PC-9 (cell line): ENCODE measurements around the gene MBTPS1. TPM values are rescaled to one million over a fixed set of nuclear protein-coding genes. Genes with fewer than 3 reads are reported as not detected.

Experiments
- Bru-seq: library from RNA; stranded (reverse); fragments of 400-500 nt; gene quantifications from one replicate; lab custom pipeline; 2021; lab: Mats Ljungman, UMichigan
- BruChase-seq, 2 experiments: library from RNA; stranded (reverse); fragments of 400-500 nt; gene quantifications; one replicate each; lab custom pipeline; 2021; lab: Mats Ljungman, UMichigan
- BruUV-seq: library from RNA; stranded (reverse); fragments of 400-500 nt; replicated peaks from 2 replicates; lab custom pipeline; 2021; lab: Mats Ljungman, UMichigan
- CTCF ChIA-PET: fragments of 300-600 bp; sonication (Branson Sonifier 250); formaldehyde crosslinking; loops from one replicate; lab custom pipeline; 2022; ENCODE audit warnings: antibody characterized with exemption; lab: Charles Lee
- POLR2A ChIA-PET: fragments of 300-600 bp; sonication (Branson Sonifier 250); formaldehyde crosslinking; loops from one replicate; lab custom pipeline; 2022; ENCODE audit warnings: antibody characterized with exemption; ENCODE audit not compliant: unreplicated experiment; lab: Charles Lee
- DNase-seq, 2 experiments: peaks; one replicate each; pipeline versions ENCODE4 v3.0.0 to v3.0.0-alpha.2; 2015 to 2022; ENCODE audit warnings: mixed read lengths in 1 of 2
- H2AFZ ChIP-seq: fragments of 200-600 bp; sonication (generic); 2 replicates; pipeline ENCODE4 v1.8.1; 2017; ENCODE audit warnings: antibody characterized with exemption
- H3F3A ChIP-seq: fragments of 200-600 bp; sonication (generic); 2 replicates; pipeline ENCODE4 v1.8.1; 2017; ENCODE audit warnings: antibody characterized with exemption, mild to moderate bottlenecking, low read depth; ENCODE audit not compliant: insufficient read depth
- H3K27ac ChIP-seq: fragments of 200-600 bp; sonication (generic); 2 replicates; pipeline ENCODE4 v1.6.1; 2016; ENCODE audit warnings: mixed run types
- H3K27me3 ChIP-seq: fragments of 200-600 bp; sonication (generic); 2 replicates; pipeline ENCODE4 v1.6.1; 2016; ENCODE audit warnings: low read depth, mixed run types; ENCODE audit not compliant: insufficient read depth
- H3K36me3 ChIP-seq: fragments of 200-600 bp; sonication (generic); 2 replicates; pipeline ENCODE4 v1.6.1; 2016; ENCODE audit warnings: low read depth, mixed run types
- H3K4me1 ChIP-seq: fragments of 200-600 bp; sonication (generic); replicated peaks from 2 replicates; pipeline ENCODE4 v1.6.1; 2016; ENCODE audit warnings: mixed run types; ENCODE audit not compliant: insufficient read depth
- H3K4me2 ChIP-seq: fragments of 200-600 bp; sonication (generic); 2 replicates; pipeline ENCODE4 v1.6.1; 2017; ENCODE audit warnings: mixed run types
- H3K4me3 ChIP-seq: fragments of 200-600 bp; sonication (generic); 2 replicates; pipeline ENCODE4 v1.6.1; 2016; ENCODE audit warnings: mixed run types
- H3K79me2 ChIP-seq: fragments of 200-600 bp; sonication (generic); 2 replicates; pipeline ENCODE4 v1.6.1; 2017; ENCODE audit warnings: low read depth, mixed run types
- H3K9me2 ChIP-seq: fragments of 200-600 bp; sonication (generic); 2 replicates; pipeline ENCODE4 v1.8.1; 2017; ENCODE audit warnings: mild to moderate bottlenecking; ENCODE audit not compliant: insufficient read depth
- H3K9me3 ChIP-seq: fragments of 200-600 bp; sonication (generic); 2 replicates; pipeline ENCODE4 v1.8.1; 2016; ENCODE audit warnings: low read depth; ENCODE audit not compliant: insufficient read depth
- H4K20me1 ChIP-seq: fragments of 200-600 bp; sonication (generic); 2 replicates; pipeline ENCODE4 v1.8.1; 2017; ENCODE audit not compliant: insufficient read depth
- CTCF ChIP-seq: fragments of 200-600 bp; sonication (generic); conservative IDR thresholded peaks from 2 replicates; pipeline ENCODE4 v1.6.1; 2017; ENCODE audit warnings: mixed run types, antibody characterized with exemption, mild to moderate bottlenecking, moderate library complexity
- EZH2 ChIP-seq: fragments of 200-600 bp; sonication (generic); IDR thresholded peaks from 2 replicates; pipeline ENCODE4 v1.8.0; 2017; ENCODE audit warnings: antibody characterized with exemption, low read depth
- intact Hi-C: fragments of 100-400 bp; cut with micrococcal nuclease; formaldehyde crosslinking; loops from one replicate; pipeline ENCODE4 v1.10.0; 2022; ENCODE audit not compliant: unreplicated experiment
- long read RNA-seq: library from polyadenylated mRNA; stranded (forward); transcript quantifications from one replicate; pipeline ENCODE4 v2.0.0, GENCODE V29; 2022
- total RNA-seq: library from RNA; stranded (reverse); gene quantifications from 2 replicates; pipeline ENCODE4 v1.2.3, GENCODE V29; 2021

The MBTPS1 gene
- total RNA-seq = 80.3 and 96.0 TPM in 2 replicates
- percentile 80 among the genes with signal in this experiment for Bru-seq, nascent RNA
- BruChase-seq, experiment 1, labeled RNA remaining after a 2-hour chase = percentile 81 among the genes with signal in this experiment
- percentile 83 among the genes with signal in this experiment for BruChase-seq, experiment 2, labeled RNA remaining after a 6-hour chase
- long read RNA-seq, full-length matches to known transcripts = 115 of 145 reads
- long read RNA-seq, partial matches to known transcripts = 19 of 145 reads
- long read RNA-seq, other reads (novel, unspliced or antisense) = 11 of 145 reads

GRCh38 chr16:84116720-84117493 is at the start of gene MBTPS1:
Gene MBTPS1 (minus strand): TSS chr16:84116942. CDS start chr16:84101783, 15,159 bp downstream.
- CTCF ChIA-PET = interaction anchor here (0.6 to 1.6 kb wide), 4 partner anchors 10 to 70 kb away, joined by 3 to 6 read pairs (median 4); partner anchors contain the start of gene TAF1C
- POLR2A ChIA-PET = interaction anchor here (0.6 to 0.7 kb wide), 8 partner anchors 21 to 502 kb away, joined by 3 to 4 read pairs (median 3); no protein-coding TSS in a partner anchor
- BruUV-seq = TSS peak; percentile 94

DNA sequence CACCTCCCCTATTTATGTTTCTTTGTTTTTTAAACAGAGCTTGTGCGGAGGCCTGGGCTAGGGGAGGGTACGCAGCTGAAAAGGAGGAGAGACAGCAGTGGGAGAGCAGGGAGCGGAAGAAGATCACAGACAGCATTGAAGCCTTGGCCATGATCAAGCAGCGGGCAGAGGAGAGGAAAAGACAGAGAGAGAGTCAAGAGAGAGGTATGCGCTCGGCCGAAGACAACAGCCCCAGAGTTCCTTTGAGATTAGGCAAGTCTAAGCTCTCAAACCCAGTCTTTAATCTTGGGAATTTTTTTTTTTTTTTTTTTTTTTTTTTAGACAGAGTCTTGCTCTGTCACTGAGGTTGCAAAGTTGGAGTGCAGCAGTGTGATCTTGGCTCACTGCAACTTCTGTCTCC is 49.0 kb upstream of the MBTPS1 start:
- Histone ChIP-seq H3K9me2 (no peaks in the 10 kb centered on the region), H3K36me3 (no peaks in the 10 kb centered on the region), H3K79me2 (no peaks in the 10 kb centered on the region), H3K27me3 (peaks cover 4% of the 10 kb centered on the region; the same call in 1 of the 2 replicates), H3K27ac (no peak overlapping the region), H2AFZ (no peak overlapping the region), H3F3A (no peaks in the 10 kb centered on the region), H3K4me3 (no peak overlapping the region), H3K4me1 (no peaks in the 10 kb centered on the region), H3K9me3 (no peaks in the 10 kb centered on the region), H3K4me2 (no peak overlapping the region), H4K20me1 (no peaks in the 10 kb centered on the region)
- no peak for DNase-seq
- BruUV-seq = no TSS peak
- ChIA-PET CTCF (interaction anchor here (0.7 kb wide), 1 partner anchor 141 kb away, joined by 5 read pairs; no protein-coding TSS in a partner anchor), POLR2A (no interaction called here)
- intact Hi-C loops = no loop called here
- no peak for TF ChIP-seq EZH2

More at GRCh38 chr16:84116720-84117493, at the start of gene MBTPS1:
- peak within 1 kb of the TSS; percentile 99 for H3K4me2 ChIP-seq
- H3K9me3 ChIP-seq = no peaks in the 10 kb centered on the region
- peaks cover 39% of the 10 kb centered on the region for H3K4me1 ChIP-seq
- peaks cover 17% of the 10 kb centered on the region for H4K20me1 ChIP-seq
- H2AFZ ChIP-seq = peak within 1 kb of the TSS; percentile 97
- peak within 1 kb of the TSS; percentile 67 for H3K27ac ChIP-seq
- DNase-seq = peak; percentile 93 to 99
- no peaks in the 10 kb centered on the region for H3K27me3 ChIP-seq
- peaks cover 30% of the 10 kb centered on the region for H3F3A ChIP-seq
- TF ChIP-seq EZH2 (no peak), CTCF (no peak; the same call in 1 of the 2 replicates)
- H3K9me2 ChIP-seq = no peaks in the 10 kb centered on the region
- H3K4me3 ChIP-seq = peak within 1 kb of the TSS; percentile 87
- intact Hi-C loops = loop anchor here (2.0 kb wide), 2 partner anchors 14 to 60 kb away; no protein-coding TSS in a partner anchor
- peaks cover 55% of the 10 kb centered on the region for H3K79me2 ChIP-seq
- no peaks in the 10 kb centered on the region for H3K36me3 ChIP-seq

DNA sequence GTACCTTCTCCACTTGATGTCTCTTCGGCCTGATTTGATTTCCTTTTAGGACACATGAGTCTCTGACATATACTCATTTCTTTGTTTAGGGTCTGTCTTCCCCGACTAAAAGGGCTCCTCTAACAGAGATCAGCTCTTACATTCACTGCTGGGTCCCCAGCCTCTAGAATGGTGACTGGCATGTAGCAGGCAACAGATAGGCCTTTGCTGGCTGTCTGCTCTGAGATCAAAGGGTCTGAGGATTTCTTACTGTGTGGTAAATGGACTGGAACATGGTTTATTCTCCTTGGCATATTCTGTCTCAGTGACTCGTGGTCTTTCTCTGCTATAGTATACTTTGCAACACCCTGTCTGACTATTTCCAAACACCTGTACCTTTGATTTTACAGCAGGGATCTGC is 45.1 kb upstream of the MBTPS1 start:
- H3K79me2 ChIP-seq = no peaks in the 10 kb centered on the region
- H4K20me1 ChIP-seq = no peaks in the 10 kb centered on the region
- no peak for DNase-seq
- no peak overlapping the region for H3K4me3 ChIP-seq
- CTCF ChIA-PET = no interaction called here
- no TSS peak for BruUV-seq
- H3K9me2 ChIP-seq = no peaks in the 10 kb centered on the region
- H2AFZ ChIP-seq = no peak overlapping the region
- TF ChIP-seq CTCF = no peak
- no peak for TF ChIP-seq EZH2
- peaks cover 9% of the 10 kb centered on the region for H3K27me3 ChIP-seq
- no peaks in the 10 kb centered on the region for H3F3A ChIP-seq
- no peaks in the 10 kb centered on the region for H3K9me3 ChIP-seq
- H3K27ac ChIP-seq = no peak overlapping the region
- intact Hi-C loops = no loop called here
- POLR2A ChIA-PET = no interaction called here
- no peak overlapping the region for H3K4me2 ChIP-seq
- no peaks in the 10 kb centered on the region for H3K36me3 ChIP-seq
- H3K4me1 ChIP-seq = no peaks in the 10 kb centered on the region
